ENCODE data around the gene PRRG2.

DNA sequence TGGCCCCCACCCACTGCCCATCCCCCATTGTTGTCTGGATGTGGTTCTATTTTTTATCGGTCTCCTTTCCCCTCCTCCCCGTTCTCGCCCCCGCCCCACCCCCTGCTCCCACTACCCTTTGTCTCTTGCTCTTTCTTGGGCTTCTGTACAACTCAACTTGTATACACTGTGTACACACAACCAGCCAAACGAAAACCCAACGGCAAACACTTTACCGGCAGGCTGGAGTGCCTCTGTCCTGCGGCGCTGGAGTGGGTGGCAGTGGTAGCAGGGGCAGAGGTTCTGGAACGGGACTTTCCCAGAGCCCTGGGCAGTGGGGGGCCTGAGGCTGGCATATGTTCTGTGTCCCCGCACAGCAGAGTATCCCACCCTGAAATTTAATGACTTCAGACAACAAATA lies 45.1 kb downstream of the PRRG2 start:
- TF ChIP-seq, protein P1, sequence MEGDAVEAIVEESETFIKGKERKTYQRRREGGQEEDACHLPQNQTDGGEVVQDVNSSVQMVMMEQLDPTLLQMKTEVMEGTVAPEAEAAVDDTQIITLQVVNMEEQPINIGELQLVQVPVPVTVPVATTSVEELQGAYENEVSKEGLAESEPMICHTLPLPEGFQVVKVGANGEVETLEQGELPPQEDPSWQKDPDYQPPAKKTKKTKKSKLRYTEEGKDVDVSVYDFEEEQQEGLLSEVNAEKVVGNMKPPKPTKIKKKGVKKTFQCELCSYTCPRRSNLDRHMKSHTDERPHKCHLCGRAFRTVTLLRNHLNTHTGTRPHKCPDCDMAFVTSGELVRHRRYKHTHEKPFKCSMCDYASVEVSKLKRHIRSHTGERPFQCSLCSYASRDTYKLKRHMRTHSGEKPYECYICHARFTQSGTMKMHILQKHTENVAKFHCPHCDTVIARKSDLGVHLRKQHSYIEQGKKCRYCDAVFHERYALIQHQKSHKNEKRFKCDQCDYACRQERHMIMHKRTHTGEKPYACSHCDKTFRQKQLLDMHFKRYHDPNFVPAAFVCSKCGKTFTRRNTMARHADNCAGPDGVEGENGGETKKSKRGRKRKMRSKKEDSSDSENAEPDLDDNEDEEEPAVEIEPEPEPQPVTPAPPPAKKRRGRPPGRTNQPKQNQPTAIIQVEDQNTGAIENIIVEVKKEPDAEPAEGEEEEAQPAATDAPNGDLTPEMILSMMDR (IDR thresholded peaks at IDR 0.05 in 4 of 5, conservative IDR thresholded peaks at IDR 0.05 in 1 of 5), result no peak
- TF ChIP-seq POLR2A (IDR thresholded peaks at IDR 0.05), result no peak

Data from gastrocnemius medialis (tissue), 4 donors.